ENCODE measurements around the gene OR4D10.

- TF ChIP-seq MAX (IDR thresholded peaks at IDR 0.05) = no peak
- TF ChIP-seq CTCF (IDR thresholded peaks at IDR 0.05 in 2 of 3, conservative IDR thresholded peaks at IDR 0.05 in 1 of 3; ENCODE audit: borderline replicate concordance in 1 of 3, insufficient read depth in 1 of 3, low read depth in 2 of 3, low read length in 2 of 3) = no peak
- no peak for TF ChIP-seq EZH2 (IDR thresholded peaks at IDR 0.05)
- no peak for TF ChIP-seq CEBPB (IDR thresholded peaks at IDR 0.05; ENCODE audit: low read depth)
- no peak for TF ChIP-seq POLR2A (IDR thresholded peaks at IDR 0.05; ENCODE audit: borderline replicate concordance, extremely low read depth, insufficient read depth, insufficient read length)
- no peak for TF ChIP-seq SRF (IDR thresholded peaks at IDR 0.05; ENCODE audit: low read depth)
- no peak for TF ChIP-seq EGR1 (IDR thresholded peaks at IDR 0.05; ENCODE audit: low read depth)
Measured at GRCh38 chr11:59501931-59502330, 28.8 kb downstream of the OR4D10 start.
